T-helper 1 cell treated with Interleukin-12 subunit alpha and Interleukin-12 subunit beta and Interleukin-4 antibody, amounts not matched to agents 30 μg/mL and 1 μg/mL, for 36 hours (primary cell): Measurements from ENCODE around the gene ZNF737.
"Not testable (repeated sequence)": the region's sequence is repeated elsewhere in the genome, so short reads cannot be mapped to it uniquely, and the experiment has no call there.

Experiments
- H3K27ac Mint-ChIP-seq: one replicate; pipeline ENCODE4 v1.8.0; 2021; ENCODE audit warnings: mild to moderate bottlenecking, mixed read lengths
- H3K27me3 Mint-ChIP-seq: one replicate; pipeline ENCODE4 v1.8.0; 2021; ENCODE audit warnings: low read depth, mixed read lengths
- H3K36me3 Mint-ChIP-seq: one replicate; pipeline ENCODE4 v1.8.0; 2021; ENCODE audit warnings: low read depth, mixed read lengths
- H3K4me1 Mint-ChIP-seq: one replicate; pipeline ENCODE4 v1.8.0; 2021; ENCODE audit warnings: low read depth, mixed read lengths
- H3K4me3 Mint-ChIP-seq: one replicate; pipeline ENCODE4 v1.8.0; 2021; ENCODE audit warnings: mild to moderate bottlenecking, moderate library complexity, mixed read lengths
- H3K9me3 Mint-ChIP-seq: one replicate; pipeline ENCODE4 v1.8.0; 2021; ENCODE audit warnings: mixed read lengths

The ZNF737 gene

DNA sequence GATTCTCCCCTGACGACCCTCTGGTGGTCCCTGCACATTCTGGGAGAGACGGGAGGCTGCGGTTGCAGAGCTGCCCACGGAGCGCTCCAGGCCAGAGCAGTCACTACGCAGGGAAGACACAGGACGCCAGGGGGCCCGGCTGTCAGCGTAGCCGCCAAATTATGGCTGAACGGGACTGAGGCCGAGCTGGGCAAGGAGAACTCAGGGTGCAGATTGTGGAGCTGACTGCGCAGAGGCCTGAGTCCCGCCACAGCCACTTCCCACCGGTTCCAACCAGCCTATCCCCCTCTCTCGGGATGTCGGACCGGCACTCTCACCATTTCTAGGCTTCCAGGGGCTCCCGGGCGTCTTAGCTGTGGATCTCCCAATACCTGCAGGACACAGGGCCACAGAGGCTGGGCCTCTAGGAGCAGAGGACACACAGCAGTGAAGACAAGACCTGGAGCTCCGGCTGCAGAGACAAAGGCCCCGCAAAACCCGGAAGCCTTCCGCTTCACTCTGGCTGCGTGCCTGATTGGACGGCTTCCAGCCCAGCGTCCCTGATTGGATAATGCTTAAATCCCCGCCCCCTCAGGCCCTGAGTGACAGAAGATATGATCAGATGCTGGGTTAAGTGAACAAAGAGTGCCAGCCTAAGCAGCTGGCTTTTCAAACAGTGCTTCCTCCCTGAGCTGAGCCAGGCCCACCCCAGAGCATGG lies at the start of gene ZNF737:
ZNF737 (minus strand) TSS at position 461 of the 698 bp plus-strand sequence; CDS start at position 320, 141 bp downstream.
- Mint-ChIP-seq H3K9me3 (peaks cover 58% of the 10 kb centered on the region), H3K36me3 (peaks cover 29% of the 10 kb centered on the region), H3K4me3 (peak within 1 kb of the TSS; percentile 99), H3K27me3 (no peaks in the 10 kb centered on the region), H3K27ac (peak within 1 kb of the TSS; percentile 99), H3K4me1 (peaks cover 10% of the 10 kb centered on the region)

DNA sequence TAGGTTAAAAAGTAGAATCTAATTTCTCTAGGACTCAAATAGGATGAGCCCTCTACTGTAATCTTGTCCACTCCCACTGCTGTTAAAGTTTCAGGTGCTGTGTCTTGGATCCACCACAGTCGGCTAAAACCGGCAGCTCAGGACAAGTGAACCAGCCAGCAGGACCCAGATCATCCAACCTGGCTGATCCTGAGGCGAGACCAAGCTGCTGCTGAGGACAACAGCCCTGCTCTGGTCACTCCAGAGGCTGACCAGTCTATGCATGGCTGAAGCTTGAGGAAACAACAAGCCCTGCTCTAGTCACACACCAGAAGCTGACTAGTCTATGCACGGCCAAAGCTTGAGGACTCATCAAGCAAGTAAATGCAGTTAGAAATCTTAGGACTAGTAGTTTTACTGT lies 49.4 kb upstream of the ZNF737 start:
- H3K36me3 Mint-ChIP-seq, H3K4me3 Mint-ChIP-seq: not testable (repeated sequence)

GRCh38 chr19:20612711-20613316 lies 47.2 kb upstream of the ZNF737 start:
- no peaks in the 10 kb centered on the region for H3K27me3 Mint-ChIP-seq
- no peaks in the 10 kb centered on the region for H3K4me1 Mint-ChIP-seq
- no peak overlapping the region for H3K4me3 Mint-ChIP-seq
- no peak overlapping the region for H3K27ac Mint-ChIP-seq
- H3K9me3 Mint-ChIP-seq: peaks cover 63% of the 10 kb centered on the region
- H3K36me3 Mint-ChIP-seq: no peaks in the 10 kb centered on the region

More for the DNA sequence above, 49.4 kb upstream of the ZNF737 start:
- not testable (repeated sequence) for H3K4me1 Mint-ChIP-seq, H3K27ac Mint-ChIP-seq, H3K27me3 Mint-ChIP-seq
- H3K9me3 Mint-ChIP-seq: peaks cover 54% of the 10 kb centered on the region

- Mint-ChIP-seq H3K4me3 (no peak overlapping the region), H3K9me3 (peaks cover 61% of the 10 kb centered on the region), H3K36me3 (no peaks in the 10 kb centered on the region), H3K27ac (no peak overlapping the region), H3K27me3 (no peaks in the 10 kb centered on the region), H3K4me1 (no peaks in the 10 kb centered on the region)
Observed at GRCh38 chr19:20611866-20612265, 46.3 kb upstream of the ZNF737 start.

DNA sequence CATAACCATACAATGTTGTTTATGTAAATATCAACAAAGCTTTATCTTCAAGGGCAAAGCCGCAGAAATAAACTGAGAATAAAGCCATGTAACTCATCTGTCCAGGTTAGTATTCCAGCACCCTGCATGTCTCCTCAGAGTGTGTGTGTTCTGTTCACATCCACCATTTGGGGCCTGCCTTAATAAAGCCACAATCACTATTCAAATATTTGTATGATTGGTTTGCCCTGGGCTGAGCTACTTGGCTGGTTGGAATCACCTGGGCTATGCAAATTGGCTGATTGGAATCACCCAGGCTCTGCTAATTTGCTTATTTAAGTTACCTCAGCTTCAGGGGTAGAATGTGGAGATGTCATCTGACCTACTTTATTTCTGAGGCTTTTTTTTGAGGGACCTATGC lies 42.4 kb upstream of the ZNF737 start:
- Mint-ChIP-seq H3K9me3 (peaks cover 52% of the 10 kb centered on the region), H3K36me3 (no peaks in the 10 kb centered on the region)

GRCh38 chr19:20558571-20558970 lies 7.0 kb downstream of the ZNF737 start:
- H3K9me3 Mint-ChIP-seq: peaks cover 55% of the 10 kb centered on the region
- no peak overlapping the region for H3K27ac Mint-ChIP-seq
- peaks cover 46% of the 10 kb centered on the region for H3K36me3 Mint-ChIP-seq
- no peak overlapping the region for H3K4me3 Mint-ChIP-seq
- H3K27me3 Mint-ChIP-seq: no peaks in the 10 kb centered on the region
- no peaks in the 10 kb centered on the region for H3K4me1 Mint-ChIP-seq

More for the DNA sequence above, 42.4 kb upstream of the ZNF737 start:
- Mint-ChIP-seq H3K4me1 (no peaks in the 10 kb centered on the region), H3K27ac (no peak overlapping the region), H3K4me3 (no peak overlapping the region), H3K27me3 (no peaks in the 10 kb centered on the region)

DNA sequence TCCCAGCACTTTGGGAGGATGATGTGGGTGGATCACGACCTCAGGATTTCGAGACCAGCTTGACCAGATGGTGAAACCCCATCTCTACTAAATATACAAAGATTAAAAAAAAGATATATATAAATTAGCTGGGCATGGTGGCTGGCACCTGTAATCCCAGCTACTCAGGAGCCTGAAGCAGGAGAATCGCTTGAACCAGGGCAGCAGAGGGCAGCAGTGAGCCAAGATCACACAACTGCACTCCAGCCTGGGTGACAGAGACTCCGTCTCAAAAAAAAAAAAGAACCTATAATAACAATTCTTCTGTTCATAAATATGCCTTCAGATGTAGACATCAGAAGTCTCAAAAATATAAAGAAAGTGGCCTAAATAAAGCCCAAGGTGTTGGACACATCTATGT lies 7.6 kb downstream of the ZNF737 start:
- H3K9me3 Mint-ChIP-seq: peaks cover 59% of the 10 kb centered on the region
- no peak overlapping the region for H3K27ac Mint-ChIP-seq

DNA sequence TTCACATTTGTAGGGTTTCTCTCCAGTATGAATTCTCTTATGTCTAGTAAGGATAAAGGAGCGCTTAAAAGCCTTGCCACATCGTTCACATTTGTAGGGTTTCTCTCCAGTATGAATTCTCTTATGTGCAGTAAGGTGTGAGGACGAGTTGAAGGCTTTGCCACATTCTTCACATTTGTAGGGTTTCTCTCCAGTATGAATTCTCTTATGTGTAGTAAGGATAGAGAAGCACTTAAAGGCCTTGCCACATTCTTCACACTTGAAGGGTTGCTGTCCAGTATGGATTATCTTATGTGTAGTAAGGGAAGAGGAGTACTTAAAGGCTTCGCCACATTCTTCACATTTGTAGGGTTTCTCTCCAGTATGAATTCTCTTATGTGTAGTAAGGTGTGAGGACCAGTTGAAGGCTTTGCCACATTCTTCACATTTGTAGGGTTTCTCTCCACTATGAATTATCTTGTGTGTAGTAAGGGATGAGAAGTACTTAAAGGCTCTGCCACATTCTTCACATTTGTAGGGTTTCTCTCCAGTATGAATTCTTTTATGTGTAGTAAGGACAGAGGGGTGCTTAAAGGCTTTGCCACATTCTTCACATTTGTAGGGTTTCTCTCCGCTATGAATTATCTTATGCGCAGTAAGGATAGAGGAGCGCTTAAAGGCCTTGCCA lies 20.8 kb downstream of the ZNF737 start:
- H3K9me3 Mint-ChIP-seq: peaks cover 62% of the 10 kb centered on the region
- not testable (repeated sequence) for H3K4me1 Mint-ChIP-seq, H3K4me3 Mint-ChIP-seq, H3K27ac Mint-ChIP-seq, H3K27me3 Mint-ChIP-seq
- peaks cover 50% of the 10 kb centered on the region for H3K36me3 Mint-ChIP-seq

More for the DNA sequence above, 7.6 kb downstream of the ZNF737 start:
- no peak overlapping the region for H3K4me3 Mint-ChIP-seq
- no peaks in the 10 kb centered on the region for H3K4me1 Mint-ChIP-seq
- peaks cover 47% of the 10 kb centered on the region for H3K36me3 Mint-ChIP-seq
- H3K27me3 Mint-ChIP-seq: no peaks in the 10 kb centered on the region

- not testable (repeated sequence) for H3K4me3 Mint-ChIP-seq, H3K4me1 Mint-ChIP-seq, H3K36me3 Mint-ChIP-seq, H3K27me3 Mint-ChIP-seq, H3K27ac Mint-ChIP-seq
- peaks cover 42% of the 10 kb centered on the region for H3K9me3 Mint-ChIP-seq
Observed at GRCh38 chr19:20530303-20530702, 35.3 kb downstream of the ZNF737 start.

DNA sequence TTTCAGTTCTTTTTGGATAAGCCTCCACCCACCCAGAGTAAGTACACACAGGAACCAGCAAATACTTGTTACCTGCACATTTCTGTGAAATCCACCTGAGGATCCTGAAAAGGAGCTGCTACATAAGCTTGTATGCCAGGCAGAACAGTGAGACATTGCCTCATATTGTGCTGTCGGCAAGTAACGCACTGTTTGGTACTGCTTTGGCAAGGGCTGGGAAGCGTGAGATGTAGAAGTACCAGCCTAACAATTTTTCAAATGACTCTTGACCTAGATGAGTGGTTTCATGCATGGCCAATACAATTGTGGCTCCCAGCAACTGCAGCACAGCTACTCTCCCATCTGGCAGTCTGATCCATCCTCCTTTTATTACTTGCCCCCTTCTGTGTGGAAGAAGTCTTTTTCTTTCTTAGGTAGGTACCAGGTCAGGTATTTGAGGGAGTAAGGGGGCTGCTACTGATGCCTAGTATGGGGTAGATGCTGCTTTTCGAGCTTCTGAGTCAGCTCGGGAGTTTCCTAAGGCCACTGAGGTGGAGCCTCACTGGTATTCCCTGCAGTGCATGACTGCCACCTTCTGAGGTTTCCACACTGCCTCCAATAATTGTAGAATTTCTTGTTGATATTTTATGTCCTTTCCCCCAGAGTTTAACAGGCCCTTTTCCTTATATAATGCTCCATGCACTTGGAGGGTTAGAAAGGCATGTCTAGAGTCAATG lies 52.2 kb downstream of the ZNF737 start:
- Mint-ChIP-seq H3K4me3 (no peak overlapping the region), H3K36me3 (peaks cover 3% of the 10 kb centered on the region), H3K4me1 (no peaks in the 10 kb centered on the region), H3K27ac (no peak overlapping the region), H3K27me3 (no peaks in the 10 kb centered on the region), H3K9me3 (peaks cover 69% of the 10 kb centered on the region)

GRCh38 chr19:20503476-20503875 lies 62.1 kb downstream of the ZNF737 start:
- Mint-ChIP-seq H3K4me1 (no peaks in the 10 kb centered on the region), H3K27me3 (no peaks in the 10 kb centered on the region), H3K36me3 (peaks cover 4% of the 10 kb centered on the region), H3K9me3 (peaks cover 74% of the 10 kb centered on the region), H3K4me3 (no peak overlapping the region), H3K27ac (no peak overlapping the region)
